SIG-M5 treated with dmso at 0.1 percent for 504 hours (cell line): ENCODE measurements around the gene PNKP.

Source experiments
- DNase-seq: peaks from one replicate; lab custom pipeline; 2025; ENCODE audit not compliant: unreplicated experiment; lab: John Stamatoyannopoulos, UW

Gene PNKP

DNA sequence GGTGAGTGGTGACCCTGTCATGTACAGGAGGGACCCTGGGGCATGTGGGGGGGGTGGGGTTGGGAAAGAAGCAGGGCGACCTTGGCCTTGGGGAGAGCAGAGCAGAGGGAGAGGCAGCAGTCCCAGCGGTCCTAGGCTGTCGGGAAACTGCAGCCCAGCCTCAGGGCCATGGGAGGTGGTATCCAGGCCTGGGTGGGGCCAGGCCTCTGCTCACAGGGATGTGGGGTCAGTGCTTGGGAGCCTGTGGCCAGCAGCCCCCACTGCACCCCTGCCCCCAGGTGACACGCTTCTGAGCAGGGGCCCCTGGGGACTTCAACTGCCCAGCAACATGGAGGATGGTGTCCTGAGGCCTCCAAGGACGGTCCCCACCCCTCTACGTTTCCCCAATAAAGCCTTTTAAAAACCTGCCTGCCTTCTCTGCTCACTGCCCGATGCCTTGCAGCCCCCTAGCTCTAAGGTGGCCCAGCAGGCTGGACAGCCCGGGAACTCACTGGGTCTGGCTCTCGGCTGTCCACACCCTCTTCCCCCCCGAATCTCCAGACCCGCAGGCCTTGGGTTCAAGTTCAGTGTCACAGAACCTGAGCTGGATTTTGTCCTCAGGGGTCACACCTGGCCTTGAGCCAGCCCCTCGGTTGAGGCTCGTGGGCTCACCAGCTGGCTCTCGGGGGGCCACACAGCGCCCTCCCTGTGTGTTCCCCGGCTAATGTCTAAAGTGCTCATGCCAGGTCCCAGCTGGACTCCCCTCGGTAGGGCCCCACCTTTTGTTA is 6.9 kb downstream of the PNKP start:
- no peak for DNase-seq

DNA sequence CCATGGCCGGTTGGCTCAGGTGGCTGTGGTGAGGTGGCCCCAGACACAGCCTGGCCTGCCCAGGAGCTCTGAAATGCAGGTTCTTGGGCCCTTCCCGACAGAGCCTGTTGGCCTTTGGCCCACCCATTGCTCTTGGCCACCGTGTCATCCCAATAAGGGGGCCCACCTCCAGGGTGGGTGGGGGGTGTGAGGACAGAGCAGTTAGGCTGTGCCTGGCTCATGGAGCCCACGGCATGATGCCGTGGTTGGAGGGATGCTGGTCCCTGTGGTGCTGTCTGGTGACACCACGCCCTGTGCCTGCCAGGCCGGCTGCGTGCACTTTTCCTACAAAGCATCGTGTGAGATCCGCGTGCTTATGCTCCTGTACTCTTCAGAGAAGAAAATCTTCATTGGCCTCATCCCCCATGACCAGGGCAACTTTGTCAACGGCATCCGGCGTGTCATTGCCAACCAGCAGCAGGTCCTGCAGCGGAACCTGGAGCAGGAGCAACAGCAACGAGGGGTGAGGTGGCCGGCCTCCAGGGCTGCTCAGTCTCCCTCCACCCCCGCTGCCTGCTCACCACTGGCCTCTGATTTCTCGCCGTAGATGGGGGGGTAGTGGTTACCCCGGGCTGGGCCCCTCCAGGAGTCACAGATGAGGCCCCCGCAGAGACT is 7.6 kb downstream of the PNKP start:
- DNase-seq: no peak

DNA sequence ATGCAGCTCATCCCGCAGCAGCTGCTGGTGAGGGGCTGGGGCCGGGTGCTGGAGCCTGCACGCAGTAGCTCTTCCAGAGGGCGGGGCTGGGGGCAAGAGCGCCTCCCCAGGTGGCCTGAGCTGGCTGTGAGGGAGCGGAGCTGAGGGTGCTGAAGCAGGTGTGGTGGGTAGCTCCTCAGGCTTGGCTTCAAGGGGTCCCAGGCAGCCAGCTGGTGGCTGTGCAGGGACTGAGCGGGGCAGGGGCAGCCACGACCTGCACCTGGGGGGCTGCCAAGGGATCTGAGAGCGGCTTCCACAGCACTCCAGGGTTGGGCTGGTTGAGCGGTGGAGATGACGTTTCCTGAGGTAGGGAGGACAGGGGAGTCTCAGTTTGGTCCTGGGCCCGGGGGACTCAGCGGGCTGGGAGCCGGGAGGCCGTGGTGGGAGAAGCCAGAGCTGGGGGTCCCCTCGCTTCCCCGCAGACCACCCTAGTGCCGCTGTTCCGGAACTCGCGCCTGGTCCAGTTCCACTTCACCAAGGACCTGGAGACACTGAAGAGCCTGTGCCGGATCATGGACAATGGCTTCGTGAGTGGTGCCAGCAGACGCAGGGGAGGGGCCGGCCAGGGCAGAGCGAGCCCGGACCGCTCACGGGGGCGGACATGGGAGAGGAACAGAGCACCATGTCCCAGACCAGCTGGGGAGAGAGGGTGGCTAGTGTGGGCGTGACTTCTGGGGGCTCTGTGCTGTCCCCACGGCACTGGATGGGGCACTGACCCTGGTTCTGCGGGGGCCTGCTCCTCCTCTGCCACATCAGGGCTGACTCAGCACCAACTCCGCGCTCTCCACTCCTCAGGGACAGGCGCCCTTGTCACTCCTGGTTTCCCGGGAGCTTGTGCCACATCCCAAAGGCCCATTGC is 9.0 kb downstream of the PNKP start:
- DNase-seq: no peak

DNA sequence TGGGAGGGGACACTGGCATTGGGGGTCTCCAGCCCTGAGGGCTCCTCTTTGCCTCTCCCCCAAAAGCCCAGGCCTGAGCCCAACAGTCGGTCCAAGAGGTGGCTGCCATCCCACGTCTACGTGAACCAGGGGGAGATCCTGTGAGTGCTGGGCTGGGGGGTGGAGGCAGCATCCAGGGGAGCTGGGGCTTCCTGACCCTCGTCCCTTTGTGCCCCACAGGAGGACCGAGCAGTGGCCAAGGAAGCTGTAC is 9.6 kb downstream of the PNKP start:
- no peak for DNase-seq

DNA sequence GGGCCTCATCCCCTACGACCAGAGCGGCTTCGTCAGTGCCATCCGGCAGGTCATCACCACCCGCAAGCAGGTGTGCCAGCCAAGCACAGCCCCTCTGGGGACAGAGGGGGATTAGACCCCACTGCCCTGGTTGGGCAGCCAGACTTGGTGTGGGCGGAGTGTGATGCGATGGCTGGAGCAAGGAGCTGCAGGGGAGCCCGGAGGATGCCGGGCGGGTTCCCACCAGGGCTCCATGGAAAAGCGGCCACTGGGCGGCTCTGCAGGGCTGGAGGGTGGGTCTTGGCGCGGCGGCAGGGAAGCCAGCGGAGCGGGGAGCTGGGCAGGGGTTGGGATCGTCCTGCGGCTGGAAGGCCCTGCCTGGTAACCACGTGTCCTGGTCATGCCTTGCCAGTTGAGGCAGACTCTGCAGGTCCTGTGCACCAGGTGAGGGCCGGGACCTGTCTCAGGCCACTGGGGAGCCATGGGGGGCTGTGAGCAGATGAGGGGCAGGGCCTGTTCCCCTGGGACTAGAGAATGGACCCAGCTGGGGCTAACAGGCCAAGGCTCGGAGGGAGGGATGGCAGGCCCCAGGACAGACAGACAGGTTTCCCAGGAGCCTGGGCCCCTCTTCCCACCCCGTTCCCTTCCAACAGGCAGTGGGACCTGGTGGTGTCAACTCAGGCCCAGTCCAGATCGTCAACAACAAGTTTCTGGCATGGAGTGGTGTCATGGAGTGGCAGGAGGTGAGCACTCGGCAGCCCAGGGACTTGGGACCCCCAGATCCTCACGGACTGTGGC is 10.1 kb downstream of the PNKP start:
- no peak for DNase-seq

DNA sequence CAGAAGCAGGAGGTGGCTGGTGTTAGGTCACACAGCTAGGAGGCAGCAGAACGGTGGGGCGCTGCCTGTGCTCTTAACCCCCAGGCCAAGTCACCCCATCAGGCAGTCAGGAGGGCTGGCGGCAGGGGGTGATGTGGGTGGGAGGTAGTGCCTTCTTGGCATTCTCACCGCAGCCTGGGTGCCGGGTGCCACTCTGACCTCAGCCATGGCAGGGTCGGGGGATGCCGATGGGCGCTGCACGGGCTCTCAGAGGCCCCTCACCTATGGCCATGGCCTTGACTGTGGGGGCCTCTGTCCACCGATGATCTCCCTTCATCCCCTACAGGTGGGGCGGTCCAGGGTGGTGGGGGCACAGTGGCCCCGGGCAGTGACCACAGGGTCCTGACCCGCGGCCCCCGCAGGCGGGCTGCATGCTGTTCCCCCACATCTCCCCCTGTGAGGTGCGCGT is 10.8 kb downstream of the PNKP start:
- no peak for DNase-seq

DNA sequence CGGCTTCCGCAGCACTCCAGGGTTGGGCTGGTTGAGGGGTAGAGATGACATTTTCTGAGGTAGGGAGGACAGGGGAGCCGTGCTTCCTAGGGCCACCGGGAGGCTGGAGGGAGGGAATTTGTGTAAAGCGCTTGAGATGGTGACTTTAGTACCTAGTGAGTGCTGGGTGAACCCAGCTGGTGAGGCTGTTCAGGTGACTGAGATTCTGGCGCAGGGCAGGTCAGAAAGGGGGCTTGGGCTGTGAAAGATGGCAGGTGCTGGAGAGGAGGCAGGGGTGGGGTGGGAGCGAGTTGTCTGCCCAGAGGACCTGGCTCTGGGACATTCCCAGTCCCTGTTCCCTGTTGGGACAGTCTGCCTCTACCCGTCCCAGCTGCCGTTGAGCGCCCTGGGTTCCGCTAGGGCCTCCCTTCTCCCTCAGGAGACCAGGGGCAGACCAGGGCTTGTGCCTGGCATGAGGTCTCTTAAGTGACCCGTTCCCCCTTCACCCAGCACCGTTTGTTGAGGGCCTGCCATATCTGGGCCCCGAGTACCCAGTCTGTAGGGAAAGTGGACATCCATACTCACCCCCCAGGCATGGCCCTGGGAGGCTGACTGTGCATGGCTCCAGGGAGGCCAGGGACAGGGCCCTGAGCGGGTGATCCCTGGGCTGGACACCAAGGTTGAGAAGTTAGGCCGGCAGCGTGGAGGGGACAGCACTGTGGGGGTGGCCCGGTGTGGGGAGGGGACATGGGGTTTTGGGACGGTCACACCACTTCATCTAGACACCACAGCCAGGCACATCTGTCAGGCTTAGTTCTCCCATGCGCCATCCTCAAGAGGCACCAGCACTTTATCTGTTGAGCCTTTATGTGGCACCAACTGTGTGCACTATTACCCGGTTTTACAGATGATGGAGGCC is 11.5 kb downstream of the PNKP start:
- DNase-seq: no peak

DNA sequence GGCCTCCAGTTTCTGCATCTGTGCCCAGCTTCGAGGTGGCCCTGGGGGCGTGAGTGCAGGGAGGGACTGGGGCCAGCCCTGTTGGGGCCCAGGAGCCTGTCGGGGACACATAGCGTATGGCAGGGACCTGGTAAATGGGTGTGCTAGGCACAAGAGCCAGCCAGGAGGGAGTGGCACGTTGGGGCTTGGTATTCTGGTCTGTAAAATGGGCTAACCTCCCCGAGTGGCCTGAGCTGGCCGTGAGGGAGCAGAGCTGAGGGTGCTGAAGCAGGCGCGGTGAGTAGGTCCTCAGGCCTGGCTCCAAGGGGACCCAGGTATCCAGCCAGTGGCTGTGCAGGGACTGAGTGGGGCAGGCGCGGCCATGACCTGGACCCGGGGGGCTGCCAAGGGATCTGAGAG is 12.1 kb downstream of the PNKP start:
- no peak for DNase-seq

DNA sequence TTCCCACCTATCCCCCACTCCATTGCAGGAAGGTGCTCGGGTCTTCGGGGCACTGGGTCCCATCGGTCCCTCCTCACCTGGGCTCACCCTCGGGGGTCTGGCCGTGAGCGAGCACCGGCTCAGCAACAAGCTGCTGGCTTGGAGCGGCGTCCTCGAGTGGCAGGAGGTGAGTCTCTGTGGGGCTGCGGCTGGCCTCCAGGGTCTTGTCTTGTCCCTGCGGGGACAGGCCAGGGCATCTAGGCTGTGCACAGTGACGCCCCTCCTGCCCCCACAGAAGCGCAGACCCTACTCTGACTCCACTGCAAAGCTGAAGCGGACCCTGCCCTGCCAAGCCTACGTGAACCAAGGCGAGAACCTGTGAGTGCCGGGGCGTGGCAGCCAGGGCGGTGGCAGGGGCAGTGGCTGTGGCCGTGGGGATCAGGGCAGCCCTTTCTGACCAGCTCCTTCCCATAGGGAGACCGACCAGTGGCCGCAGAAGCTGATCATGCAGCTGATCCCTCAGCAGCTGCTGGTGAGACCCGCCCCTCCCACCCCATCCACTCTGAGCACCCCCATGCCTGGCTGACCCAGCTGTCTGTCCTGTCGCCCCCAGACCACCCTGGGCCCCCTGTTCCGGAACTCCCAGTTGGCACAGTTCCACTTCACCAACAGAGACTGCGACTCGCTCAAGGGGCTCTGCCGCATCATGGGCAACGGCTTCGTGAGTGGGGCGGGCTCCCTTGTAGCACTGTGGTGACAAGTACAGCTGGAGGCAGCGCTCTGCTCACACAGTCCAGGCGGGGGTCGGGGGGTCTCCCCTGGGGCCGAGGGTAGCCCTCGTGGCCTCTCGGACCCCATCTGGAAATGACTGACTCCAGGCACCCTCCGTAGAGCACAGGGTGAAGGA is 12.8 kb downstream of the PNKP start:
- no peak for DNase-seq

DNA sequence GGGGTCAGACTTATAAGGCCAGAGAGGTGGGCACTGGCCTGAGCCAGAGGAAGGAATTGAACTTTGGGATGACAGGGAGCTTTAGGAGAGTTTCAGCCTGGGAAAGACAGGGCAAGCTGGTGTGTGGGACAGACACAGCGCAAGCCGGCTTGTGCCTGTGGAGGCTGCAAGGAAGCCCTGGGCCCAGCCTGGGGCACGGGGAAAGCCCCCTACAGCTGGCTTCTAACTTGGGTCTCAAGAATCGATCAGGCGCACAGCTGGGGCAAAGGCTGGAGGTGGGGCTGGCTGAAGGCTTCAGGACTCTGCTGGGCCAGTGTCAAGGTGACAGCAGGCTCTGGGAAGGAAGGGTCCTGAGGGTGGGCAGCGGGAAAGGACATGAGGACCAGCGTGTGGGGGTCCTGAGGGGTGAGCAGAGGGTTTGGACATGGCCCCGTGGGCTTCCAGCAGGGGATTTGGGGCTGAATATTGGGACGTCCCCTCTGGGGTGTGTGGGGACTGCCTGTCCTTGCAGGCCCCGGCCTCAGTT is 13.5 kb downstream of the PNKP start:
- DNase-seq: no peak

DNA sequence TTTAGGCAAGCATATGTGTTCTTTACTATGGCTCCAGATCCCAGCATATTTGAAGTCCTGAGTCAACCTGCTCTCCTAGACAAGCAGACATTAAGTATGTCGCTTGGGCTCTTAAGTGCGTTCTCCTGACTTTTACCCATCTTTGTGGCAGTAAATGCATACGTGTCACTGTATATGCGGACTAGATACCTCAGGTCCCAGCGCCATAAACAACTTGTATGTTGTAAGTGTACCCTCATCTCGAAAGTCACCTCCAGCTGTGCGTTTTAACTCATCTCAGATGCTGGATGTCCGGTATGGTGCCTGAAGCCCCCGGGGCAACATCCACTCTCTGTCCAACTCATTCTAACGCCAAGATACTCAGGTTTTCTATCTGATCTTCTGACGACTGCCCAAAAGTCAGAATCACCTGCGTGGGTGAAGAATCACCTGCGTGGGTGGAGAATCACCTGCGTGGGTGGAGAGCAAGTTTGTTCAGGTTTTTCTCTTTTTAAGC is 14.7 kb downstream of the PNKP start:
- no peak for DNase-seq

DNA sequence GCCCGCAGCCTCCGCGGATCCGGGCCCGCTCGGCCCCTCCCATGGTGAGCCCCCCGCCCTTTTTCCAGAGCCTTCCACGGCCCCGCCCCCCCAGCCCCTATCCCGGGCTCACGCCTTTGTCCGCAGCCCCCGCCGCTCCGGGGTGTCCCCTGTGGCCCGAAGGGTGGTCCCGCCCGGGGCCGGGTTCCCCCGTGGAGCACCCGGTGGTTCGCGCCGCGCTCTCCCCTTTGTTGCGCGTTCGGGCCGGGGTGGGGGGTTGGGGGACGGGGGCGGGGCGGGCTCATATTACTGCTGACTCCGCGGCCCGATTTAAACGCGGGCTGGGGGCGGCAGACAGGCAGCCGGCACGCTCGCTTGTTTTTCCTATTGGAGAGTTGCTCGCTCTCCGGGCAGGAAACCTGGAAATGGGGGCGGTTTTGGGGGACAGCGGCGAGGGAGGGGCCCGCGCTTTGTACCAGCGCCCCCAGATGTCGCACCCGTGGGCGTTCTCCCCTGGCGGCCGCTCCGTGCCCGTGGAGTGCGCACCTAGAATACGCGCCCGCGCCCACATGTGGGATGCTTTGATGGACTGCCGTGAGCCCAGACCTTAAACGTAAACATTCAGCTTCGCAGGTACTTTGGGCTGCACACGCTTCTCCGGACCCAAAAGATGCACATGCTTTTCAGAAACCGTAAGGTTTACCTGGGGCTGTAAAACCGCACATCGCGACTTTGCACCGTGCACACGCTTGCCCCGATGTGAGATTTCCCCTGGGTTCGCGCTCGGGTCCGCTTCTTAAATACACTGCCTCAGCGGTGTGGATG is 15.7 kb downstream of the PNKP start:
- no peak for DNase-seq

DNA sequence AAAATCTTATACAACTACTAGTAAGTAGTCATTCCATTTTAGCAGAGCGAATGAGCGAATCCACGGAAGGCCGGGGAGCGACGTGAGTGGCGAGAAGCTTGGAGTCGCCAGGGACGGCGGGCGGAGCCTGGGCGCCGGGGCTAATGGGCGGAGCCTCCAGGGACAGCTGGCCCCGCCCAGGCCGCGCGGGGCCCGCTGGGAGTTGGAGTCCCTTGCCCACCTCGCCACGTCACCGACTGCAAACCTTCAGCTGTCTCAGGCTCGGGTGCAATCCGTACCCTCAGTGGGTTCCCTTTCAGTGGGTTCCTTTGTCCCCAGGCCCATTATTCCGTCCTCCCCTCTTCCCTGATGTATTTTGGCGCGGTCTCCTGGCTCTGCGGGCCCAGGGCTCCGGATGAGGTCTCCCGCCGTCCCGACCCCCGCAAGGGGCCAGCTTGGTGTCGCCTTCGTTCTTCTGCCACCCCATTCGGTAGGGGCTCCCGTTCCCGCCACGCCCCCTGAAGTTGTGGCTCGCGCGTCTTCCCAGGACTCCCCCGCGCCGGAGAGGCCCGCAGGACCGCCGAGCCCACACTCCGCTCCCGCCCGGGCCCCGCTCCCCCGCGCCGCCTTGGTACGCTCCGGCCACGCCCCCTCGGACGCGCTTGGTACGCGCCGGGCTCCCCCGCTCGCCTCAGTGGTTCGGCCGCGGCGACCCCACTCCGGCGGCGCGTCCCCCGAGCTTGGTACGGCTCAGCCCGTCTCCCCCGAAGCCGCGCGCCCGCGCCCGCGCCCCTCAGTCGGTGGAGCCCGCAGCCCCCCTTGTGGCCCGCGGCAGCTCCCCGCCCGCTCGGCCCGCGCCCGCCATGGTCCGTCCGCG is 16.7 kb downstream of the PNKP start, which contains the start of gene PTOV1:
TSS of gene PTOV1 (plus strand) at position 673 of the 856 bp plus-strand sequence.
- DNase-seq: peak; percentile 89

DNA sequence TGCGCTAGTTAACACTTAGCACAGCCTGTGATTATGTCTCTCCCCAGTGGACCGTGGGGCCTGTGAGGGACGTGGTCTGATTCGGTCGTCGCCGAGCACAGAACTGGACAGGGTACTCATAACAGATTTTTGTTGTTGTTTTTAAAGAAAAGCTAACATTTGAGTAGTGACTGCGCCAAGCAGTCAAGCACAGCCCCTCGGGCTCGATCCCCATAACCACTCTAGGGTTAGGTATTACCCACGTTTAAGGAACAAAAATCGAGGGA is 17.2 kb downstream of the PNKP start:
- DNase-seq: no peak

DNA sequence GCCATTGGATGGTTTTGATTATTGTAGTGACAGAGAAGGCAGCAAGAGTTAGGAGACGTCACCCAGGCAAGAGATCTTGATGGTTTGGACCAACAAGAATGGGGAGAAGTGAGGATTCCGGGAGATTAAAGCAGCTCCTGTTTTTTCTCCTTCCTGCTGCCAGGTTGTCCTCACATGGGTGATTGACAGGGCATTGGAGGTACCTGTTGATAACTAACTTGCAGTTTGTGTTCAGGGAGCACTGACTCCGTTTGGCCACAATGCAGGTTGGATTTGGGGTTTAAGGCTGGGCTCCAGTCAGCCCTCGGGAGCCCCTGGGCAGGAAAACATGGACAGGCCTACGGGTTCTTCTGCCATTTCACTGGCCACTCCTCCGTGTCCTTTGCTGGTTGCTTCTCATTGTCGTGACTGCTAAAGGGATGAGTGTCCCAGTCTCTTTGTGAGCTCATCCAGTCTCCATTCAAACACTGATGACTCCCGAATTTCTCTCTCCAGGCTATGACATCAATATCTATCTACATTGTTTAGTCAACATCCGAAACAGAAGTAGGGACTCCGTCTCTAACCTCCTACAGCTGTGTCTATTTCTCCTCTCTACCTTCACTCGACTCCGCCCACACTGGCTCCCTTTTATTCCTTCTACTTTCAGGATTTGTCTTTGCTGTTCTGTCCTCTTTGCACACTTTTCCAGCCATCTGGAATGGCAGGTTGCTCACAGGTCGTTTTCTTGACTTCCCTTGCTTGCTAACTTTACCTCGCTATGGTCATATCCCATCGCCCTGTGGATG is 17.7 kb downstream of the PNKP start:
- DNase-seq: no peak

DNA sequence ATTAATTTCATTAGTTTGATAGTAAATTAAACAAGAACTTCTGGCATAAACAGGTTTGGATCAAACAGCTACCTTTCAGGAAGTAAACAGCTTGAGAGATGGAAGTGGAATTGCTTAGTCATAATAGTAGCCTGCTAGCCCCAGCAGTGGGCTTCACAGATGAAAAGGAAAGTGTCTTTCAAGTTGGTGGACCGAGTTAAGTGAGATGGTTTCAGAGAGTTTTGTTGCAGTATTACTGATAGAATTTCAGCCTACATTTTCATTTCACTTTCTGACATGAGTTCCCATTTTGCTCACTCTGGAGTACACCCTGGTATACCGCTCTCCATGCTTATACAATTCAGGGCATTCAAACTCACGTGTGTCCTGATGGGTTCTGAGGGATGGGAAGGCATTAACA is 18.4 kb downstream of the PNKP start:
- DNase-seq: no peak
